Sigmoid colon (tissue), 4 donors: ENCODE results near the gene SIM1.

Experiments
- CTCF ChIP-seq, 4 experiments: fragments of 450-650 bp in 3 of 4; fragments of 200-600 bp in 1 of 4; IDR thresholded peaks; one replicate each; pipeline ENCODE4 v1.5.1; 2016 to 2019; ENCODE audit warnings: antibody characterized with exemption in 4 of 4, mild to moderate bottlenecking in 3 of 4, moderate library complexity in 2 of 4
- EP300 ChIP-seq, 4 donors: sonication (generic); formaldehyde crosslinking; IDR thresholded peaks; one replicate each; pipeline ENCODE4 v1.6.1; 2017; ENCODE audit warnings: antibody characterized with exemption in 4 of 4
- POLR2A ChIP-seq, 2 donors: fragments of 450-650 bp; IDR thresholded peaks; one replicate each; pipeline ENCODE4 v1.6.1; 2016; ENCODE audit warnings: antibody characterized with exemption in 2 of 2, mild to moderate bottlenecking in 2 of 2, moderate library complexity in 2 of 2
- POLR2AphosphoS5 ChIP-seq, 4 donors: sonication (generic); formaldehyde crosslinking; IDR thresholded peaks; one replicate each; pipeline ENCODE4 v1.6.1; 2017; ENCODE audit warnings: antibody characterized with exemption in 4 of 4

- TF ChIP-seq CTCF (IDR thresholded peaks at IDR 0.05) (no peak), POLR2A (IDR thresholded peaks at IDR 0.05) (no peak), POLR2AphosphoS5 (IDR thresholded peaks at IDR 0.05) (no peak), EP300 (IDR thresholded peaks at IDR 0.05) (no peak)
These were observed 125.0 kb downstream of the SIM1 start for GRCh38 chr6:100339574-100340255.
